ENCODE measurements around the gene COL11A1.
A peak's percentile ranks its signal among the peaks of the same experiment; 100 is the strongest.
"Not testable (repeated sequence)": the region's sequence is repeated elsewhere in the genome, so short reads cannot be mapped to it uniquely, and the experiment has no call there.

The COL11A1 gene

DNA sequence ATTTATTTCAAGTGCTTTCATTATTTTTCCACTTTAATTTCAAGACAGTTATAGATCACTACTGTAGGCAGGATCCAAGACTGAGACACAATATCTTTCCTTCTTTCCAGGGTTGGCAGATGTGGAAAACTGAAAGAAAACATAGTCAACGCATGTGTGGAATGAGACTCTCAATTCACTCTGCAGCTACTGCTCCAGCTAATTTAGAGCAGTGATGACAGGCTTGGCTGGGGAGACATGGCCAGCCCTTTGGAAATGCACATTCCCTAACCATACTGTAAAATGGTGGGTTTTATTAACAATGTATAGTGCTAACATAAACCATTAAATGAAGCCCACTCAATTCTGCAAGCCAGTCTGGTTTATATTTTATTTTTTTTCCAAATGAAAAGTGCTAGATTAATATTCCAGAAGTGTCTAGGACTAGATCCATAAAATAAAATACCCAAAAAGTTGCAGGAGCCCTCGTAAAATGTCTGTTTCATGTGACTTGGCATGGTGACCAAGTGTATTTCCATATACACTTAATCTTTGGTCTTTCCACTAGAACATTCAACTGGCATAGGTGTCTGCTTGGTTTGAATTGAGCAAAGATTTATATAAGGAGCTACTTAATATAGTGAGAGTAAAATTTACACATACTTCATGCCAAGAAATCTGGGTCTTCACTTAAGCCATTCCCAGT, 32.9 kb downstream of the COL11A1 start:
- no peak for DNase-seq

DNA sequence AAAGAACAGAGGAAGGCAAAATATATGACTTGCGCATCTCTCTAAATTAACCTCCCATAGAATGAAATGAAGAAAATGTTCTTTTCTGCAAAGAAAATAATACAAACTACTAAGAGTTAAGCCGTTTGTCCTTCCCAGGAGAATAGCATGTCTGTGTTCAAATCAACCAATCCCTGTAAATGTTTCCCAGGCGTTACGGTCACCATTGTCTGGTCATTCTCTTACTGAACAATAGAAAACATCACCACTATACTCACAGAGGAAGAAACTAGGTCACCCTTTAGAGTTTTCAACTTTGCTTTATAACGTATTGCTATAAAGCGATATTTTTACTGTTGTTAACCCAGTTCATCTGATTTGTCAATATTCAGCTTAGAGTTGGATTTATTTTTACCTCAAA, 34.1 kb downstream of the COL11A1 start:
- no peak for DNase-seq

DNA sequence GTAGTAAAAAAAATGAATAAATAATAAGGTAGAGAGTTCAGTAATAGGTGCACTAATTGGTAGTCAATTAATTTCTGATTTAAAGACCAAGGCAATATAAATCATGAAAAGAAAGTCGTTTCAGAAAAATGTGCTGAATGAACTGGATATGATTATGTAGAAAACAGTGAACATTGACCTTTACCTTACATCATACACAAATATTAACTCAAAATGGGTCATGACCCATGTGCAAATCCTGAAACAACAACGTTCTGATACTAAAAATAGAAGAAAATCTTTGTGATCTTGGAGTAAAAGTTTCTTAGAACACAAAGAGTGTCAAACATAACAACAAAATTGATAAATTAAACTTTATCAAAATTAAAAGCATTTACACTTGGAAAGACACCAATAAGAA, 39.1 kb downstream of the COL11A1 start:
- no peak for DNase-seq

DNA sequence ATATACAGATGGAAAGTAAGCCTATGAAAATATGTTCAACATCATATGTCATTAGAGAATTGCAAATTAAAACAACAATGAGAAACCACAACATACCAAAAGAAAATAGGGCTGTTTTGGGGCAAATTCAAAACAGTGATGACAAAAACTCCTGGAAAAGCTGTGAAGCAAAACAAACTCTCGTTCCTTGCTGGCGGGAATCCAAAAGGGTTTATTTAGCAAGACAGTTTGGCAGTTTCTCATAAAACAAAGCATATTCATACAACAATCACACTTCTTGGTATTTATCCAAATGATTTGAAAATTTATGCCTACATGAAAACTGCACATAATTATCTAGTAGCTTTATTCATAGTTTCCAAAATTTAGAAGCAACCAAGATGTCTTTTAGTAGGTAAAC, 44.4 kb downstream of the COL11A1 start:
- DNase-seq, result no peak

DNA sequence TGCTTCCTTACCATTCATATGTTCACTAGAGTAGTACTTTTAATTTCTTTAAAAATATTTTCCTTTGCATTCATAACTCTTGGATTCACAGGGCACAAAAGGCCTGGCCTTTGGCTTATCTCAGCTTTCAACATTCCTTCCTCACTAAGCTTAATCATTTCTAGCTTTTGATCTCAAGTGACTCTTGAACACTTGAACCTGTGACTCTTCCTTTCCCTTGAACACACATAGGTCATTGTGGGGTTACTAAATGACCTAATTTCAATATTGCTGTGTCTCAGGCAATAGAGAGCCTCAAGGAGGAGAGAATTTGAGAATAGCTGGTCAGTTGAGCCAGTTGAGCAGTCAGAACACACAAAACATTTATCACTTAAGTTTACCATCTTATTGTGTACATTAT, 49.9 kb downstream of the COL11A1 start:
- no peak for DNase-seq

DNA sequence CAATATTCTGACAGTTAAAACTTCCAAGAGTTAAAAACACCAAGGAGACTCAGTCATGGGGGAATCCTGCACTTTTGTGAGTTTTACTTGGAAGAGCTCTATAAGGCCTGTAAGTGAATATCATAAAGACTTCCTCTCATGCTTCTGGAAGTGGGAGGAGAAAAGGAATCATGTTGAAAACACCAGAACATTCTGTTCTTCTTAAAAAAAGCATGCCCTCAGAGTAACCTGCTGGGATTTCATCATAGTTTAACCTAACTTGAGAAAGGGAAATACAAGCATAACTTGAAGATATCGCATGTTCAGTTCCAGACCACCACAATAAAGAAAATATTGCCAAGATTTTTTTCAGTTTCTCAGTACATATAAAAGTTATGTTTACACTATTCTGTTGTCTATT, 51.9 kb downstream of the COL11A1 start:
- DNase-seq, result no peak

DNA sequence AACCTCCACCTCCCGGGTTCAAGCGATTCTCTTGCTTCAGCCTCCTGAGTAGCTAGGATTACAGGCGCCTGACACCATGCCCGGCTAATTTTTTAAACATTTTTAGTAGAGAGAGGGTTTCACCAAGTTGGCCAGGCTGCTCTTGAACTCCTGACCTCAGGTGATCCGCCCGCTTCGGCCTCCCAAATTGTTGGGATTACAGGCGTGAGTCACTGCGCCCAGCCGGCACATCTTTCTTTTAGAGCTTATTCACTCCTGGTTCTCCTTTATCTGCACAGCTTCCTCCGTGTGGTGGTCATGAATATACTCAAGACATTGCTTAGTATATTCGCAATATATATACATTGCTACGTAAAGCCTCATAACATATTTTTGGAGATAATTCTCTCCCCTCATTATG, 80.2 kb downstream of the COL11A1 start:
- DNase-seq, result not testable (repeated sequence)

DNA sequence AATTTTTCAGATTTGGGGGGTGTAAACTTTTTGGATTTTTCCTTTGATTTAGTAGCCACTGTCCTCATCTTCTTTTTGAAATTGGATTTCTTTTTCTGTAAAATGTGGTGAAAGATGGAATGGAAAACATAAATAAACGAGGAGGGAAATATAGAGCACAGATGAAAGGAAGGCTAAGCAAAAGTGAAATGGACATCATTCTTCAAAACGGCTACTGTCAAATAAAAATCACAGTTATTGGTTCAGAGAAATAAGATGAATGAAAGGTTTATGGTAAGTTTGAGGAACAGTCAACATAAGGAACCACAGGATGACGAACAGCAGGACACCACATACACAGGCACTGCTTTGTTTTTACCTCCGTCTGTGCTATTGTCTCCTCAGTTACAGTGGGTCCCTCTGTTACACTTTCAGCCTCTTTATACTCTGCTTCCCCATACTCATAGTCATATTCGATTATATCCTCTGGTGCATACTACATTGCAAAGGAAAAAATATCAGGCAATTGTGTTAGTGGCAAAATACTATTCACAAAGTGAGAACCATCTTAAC, 82.4 kb downstream of the COL11A1 start:
- no peak for DNase-seq

DNA sequence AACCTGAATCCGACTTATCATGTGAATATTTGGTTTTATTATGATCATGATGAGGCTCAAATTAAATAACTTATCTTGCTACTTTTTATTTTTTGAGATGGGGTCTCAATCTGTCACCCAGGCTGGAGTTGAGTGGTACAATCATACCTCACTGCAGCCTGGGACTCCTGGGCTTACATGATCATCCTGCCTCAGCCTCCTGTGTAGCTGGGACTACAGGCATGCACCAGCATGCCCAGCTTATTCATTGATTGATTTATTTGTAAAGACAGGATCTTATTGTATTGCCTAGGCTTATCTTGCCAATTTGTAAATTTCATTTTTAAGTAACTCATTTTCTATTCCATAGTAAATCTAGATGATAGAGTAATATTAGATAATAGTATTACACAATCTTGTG, 84.3 kb downstream of the COL11A1 start:
- DNase-seq, result no peak

DNA sequence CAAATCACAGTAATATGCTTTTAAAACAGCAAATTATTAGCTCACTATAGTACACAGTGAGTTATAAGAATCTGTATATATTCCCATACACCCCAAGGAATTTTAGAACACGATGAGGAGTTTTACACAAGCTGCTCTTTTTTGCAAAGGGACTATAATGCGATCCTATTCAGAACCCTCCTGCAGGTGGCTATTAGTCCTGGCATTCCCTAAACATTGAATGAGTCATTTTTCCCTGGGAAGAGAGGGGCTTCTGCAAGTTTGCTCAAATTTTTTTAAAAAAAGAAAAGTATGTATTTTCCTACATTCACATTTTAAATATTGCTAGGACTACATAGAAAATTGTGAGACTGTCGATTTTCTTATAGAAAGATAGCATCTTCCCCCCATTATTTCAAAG, 106.3 kb downstream of the COL11A1 start:
- no peak for DNase-seq

DNA sequence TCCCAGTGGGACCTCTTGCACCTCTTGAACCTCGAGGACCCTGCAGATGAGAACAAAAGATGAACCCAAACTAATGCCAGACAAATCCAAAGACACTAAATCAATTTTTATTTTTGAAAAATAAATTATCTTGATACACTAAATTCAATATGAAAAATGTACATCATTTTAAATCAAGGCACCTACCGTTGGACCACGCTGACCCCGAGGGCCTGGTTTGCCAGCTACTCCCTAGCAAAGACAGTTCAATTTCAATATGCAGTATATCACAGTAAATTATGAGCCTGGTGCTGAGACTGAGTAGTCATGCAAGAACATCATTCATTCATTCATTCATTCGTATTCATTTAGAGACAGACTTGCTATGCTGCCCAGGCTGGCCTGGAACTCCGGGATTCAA, 129.4 kb downstream of the COL11A1 start:
- no peak for DNase-seq

DNA sequence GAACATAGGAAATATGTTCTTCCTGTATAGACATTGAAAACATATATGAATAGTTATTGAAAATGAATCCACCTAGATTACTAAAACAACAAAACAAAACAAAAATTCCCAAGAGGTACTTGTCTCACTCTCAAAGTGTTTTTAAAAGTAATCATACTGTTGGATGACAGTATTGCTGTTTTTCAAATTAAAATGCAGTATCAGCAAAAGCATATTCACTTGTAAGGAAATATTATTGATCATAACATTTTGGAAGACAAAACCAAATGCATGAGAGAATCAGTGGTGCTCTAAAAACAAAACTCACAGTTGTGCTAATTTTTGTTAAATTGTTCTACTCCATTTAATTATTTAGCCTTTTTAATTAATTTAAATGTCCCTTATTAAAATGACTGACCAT, 131.0 kb downstream of the COL11A1 start:
- DNase-seq, result no peak

DNA sequence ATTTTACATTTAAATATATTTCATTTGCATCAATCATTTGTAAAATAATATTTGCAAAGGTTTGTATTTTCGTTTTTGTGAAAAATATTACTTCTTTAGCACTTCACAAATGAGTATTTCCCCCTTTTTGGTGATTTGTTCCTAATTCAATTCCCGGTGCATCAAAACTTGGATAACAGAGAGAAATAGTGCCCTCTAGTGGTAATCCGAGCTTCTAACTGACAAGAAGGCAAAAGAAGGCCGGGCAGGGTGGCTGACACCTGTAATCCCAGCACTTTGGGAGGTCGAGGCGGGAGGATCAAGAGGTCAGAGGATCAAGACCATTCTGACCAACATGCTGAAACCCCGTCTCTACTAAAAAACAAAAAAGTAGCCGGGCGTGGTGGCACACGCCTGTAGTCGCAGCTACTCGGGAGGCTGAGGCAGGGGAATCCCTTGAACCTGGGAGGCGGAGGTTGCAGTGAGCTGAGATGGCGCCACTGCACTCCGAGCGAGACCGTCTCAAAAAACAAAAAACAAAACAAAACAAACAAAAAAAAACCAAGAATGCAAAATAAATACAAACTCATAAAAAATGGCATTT, 137.7 kb downstream of the COL11A1 start:
- peak; percentile 59 for DNase-seq

DNA sequence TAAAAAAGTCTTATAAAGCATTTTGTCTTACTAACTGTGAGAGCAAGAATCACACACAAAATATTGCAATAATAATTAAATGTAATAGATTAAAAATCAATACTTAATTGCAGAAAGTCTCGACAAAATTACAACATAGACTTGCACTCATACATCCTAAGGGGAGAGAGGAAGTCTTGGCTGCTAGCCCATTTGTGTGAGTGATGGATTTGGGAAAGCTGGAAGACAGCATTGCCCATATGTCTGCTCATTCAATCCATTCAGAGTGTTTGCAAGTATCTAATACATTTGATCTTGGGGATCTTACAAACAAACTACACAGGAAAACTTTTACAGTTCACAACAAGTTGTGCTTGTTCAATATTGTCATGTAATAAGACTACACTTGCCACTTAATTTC, 140.5 kb downstream of the COL11A1 start:
- peak; percentile 28 for DNase-seq

DNA sequence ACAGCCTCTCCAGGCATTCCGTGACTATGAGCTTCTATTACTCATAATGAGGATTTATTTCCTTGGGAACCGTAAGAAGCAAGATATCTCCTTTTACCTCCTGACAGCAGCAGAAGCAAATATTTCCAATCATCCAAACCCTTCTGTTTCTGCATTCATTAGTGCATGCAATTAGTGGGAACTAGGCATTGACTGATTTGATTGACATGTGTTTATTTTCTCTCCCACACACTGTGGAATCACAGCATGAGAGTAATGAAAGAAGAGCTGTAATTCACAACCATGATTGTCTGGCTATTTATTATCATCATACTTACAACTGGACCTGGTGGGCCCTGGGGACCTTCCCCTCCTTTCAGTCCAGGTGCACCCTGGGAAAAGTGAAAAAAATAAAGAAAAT, 146.8 kb downstream of the COL11A1 start:
- no peak for DNase-seq

DNA sequence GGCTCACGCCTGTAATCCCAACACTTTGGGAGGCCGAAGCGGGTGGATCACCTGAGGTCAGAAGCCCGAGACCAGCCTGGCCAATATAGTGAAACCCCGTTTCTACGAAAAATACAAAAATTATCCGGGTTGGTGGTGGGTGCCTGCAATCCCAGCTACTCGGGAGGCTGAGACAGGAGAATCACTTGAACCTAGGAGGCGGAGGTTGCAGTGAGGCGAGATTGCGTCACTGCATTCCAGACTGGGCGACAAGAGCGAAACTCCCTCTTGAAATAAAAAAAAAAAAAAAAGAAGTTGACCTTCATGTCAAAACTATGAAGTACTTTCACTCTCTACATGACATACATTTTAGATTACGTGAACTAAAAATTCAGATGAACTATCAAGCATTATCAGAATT, 153.7 kb downstream of the COL11A1 start:
- DNase-seq, result no peak

DNA sequence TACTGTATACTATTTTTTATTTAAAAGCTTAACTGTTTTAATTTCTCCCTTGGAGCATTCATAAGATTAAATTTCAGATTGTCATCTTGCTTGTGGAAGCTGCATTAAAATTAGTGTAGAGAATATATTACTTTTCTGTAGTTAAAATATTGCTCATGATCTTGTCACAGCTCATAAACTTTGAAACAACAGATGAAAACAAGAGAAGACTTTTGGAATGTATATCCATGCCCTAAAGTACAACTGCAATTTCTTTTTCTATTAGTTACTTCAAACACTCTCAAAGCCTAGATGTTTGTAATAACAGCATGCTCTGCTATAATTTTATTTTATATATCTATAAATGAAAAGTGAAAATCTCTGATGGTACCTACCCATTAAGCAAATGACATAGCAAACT, 155.9 kb downstream of the COL11A1 start:
- DNase-seq, result no peak

DNA sequence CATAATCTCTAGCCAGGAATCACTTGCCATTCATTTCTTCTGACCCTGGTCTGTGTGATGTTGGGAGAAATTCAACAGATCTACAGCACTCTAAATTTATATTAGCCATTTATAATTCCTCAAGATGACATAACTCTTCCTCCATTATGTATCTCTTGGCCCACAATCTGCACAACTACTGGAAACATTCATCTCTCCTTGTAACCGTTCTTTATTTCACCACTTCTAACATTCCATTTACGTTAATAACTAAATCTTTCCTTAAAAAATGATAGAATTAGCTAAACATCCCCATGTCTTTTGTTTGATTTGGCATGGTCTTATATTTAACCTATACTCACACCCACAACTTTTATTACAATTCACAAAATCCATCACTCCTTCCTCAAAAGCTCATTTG, 166.0 kb downstream of the COL11A1 start:
- no peak for DNase-seq

DNA sequence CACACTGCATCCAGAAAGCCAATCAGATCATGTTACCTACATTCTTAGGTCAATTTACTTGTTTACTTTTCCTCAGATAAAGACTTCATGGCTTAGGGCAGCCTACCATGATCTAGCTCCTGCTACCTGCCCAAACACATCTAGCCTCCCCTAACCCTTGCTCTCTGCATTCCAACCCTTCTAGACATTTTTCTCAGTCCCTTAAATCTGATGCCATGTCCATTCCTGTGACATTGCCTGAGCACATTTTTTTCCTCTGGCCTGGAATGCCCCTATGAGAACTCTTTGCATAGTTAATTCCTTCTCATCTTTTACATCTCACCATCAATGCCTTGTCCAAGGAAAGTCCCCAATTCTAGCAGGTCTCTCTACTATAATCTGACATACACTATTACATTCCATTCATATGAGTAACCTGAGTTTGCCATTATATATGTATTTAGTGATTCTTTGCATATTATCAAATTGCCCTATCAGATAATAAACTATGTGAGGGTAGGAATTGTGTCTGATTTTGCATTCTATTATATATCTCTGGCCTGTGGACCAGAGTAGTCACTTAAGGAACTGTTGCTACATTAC, 166.9 kb downstream of the COL11A1 start:
- DNase-seq, result peak; percentile 11

DNA sequence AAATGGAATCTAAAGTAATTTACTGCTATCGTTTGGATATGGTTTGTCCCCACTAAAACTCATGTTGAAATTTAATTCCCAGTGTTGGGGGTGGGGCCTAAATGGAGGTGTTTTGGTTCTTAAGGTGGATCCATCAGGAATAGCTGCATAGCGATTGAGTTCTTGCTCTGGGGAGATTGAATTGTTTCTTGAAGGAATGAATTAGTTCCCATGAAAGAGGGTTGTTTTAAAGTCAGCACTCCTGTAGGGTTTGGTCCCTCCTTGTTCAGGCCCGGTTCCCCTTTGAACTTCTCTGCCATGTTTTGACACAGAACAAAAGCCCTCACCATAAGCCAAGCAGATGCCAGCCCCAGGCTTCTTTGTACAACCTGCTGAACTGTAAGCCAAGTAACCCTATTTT, 170.9 kb downstream of the COL11A1 start:
- DNase-seq, result no peak

DNA sequence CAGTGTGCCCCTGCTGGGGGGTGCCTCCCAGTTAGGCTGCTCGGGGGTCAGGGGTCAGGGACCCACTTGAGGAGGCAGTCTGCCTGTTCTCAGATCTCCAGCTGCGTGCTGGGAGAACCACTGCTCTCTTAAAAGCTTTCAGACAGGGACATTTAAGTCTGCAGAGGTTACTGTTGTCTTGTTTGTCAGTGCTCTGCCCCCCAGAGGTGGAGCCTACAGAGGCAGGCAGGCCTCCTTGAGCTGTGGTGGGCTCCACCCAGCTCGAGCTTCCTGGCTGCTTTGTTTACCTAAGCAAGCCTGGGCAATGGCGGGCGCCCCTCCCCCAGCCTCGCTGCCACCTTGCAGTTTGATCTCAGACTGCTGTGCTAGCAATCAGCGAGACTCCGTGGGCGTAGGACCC, 175.0 kb downstream of the COL11A1 start:
- not testable (repeated sequence) for DNase-seq

DNA sequence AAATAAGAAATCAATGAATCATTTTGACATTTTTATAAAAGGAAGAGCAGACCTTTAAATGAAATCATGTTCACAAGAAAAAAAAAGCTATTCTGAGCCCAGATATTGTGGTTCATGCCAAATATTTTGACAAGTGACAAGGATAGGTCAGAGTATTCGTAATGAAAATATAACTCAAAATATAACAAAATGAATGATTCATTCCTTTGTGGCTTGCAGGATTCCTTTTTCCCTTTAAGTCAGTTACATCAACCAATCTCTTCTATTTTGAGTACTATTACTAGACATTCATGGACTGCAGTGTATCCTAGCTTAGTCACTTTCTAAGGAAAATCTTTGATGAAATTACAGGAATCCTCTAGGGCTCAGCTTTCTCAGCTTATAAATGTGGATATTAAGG, 188.7 kb downstream of the COL11A1 start:
- DNase-seq, result peak; percentile 44

DNA sequence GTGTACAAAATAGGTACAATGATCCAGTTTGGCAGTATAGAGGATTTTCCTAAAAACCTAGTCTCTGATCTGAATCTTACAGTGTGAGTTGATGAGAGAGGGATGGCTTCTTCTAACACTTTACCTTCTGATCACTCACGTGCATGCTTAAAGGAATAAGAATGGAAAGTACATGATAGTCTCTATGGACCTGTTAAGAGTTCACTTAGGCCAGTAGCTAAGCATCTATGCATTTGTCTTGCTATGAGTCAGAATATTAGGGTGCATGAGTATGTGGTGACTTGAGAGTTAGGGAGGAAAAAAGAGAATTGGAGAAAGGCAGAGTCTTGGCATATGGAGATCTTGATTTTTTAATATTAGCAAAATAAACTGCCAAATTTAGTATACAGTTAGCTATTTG, 206.3 kb downstream of the COL11A1 start:
- peak; percentile 7 for DNase-seq

DNA sequence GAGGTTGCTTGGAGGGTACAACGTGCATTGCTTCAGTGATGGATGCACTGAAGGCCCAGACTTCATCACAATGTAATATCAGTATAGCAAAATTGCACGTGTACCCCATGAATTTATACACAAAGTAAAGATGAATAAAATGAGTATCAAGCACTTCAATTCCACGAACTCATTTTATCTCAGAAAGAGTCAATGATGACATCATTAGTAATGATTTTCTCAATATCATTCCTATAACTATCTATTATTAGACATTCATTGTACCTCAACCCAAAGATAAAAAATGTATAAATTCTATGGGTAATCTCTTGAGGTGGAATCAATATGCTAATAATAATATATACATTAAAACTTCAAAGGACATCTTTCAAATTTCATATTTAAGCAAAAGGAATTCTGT, 208.4 kb downstream of the COL11A1 start:
- DNase-seq, result no peak

All from fibroblast of skin of abdomen (primary cell).